Epidermal melanocyte (primary cell): ENCODE measurements around the gene CRP.
A peak's percentile ranks its signal among the peaks of the same experiment; 100 is the strongest.
"Not testable (repeated sequence)": the region's sequence is repeated elsewhere in the genome, so short reads cannot be mapped to it uniquely, and the experiment has no call there.

ENCODE experiments used
- DNase-seq: peaks from one replicate; pipeline ENCODE4 v3.0.0; 2011; ENCODE audit warnings: low spot score; ENCODE audit not compliant: insufficient read length

Gene CRP

GRCh38 chr1:159700312-159700711 lies 14.1 kb downstream of the CRP start:
- DNase-seq = no peak

GRCh38 chr1:159699653-159700052 lies 14.7 kb downstream of the CRP start:
- DNase-seq = no peak

GRCh38 chr1:159699246-159699645 lies 15.1 kb downstream of the CRP start:
- DNase-seq = no peak

- DNase-seq = no peak
Observed at GRCh38 chr1:159687511-159687910, 26.9 kb downstream of the CRP start.

- no peak for DNase-seq
Observed at GRCh38 chr1:159686599-159687299, 27.6 kb downstream of the CRP start.

- DNase-seq = no peak
Observed at GRCh38 chr1:159678939-159679338, 35.5 kb downstream of the CRP start.

- peak; percentile 19 for DNase-seq
Observed at GRCh38 chr1:159675046-159675445, 39.3 kb downstream of the CRP start.

- not testable (repeated sequence) for DNase-seq
Observed at GRCh38 chr1:159672390-159672789, 42.0 kb downstream of the CRP start.

GRCh38 chr1:159669338-159669737 lies 45.1 kb downstream of the CRP start:
- no peak for DNase-seq

GRCh38 chr1:159668739-159669138 lies 45.6 kb downstream of the CRP start:
- DNase-seq = no peak

GRCh38 chr1:159664247-159664646 lies 50.1 kb downstream of the CRP start:
- DNase-seq = no peak

- no peak for DNase-seq
Observed at GRCh38 chr1:159663552-159663951, 50.8 kb downstream of the CRP start.
